HK-2 (cell line): ENCODE data around the gene SLC35G6.
"Not testable (repeated sequence)": the region's sequence is repeated elsewhere in the genome, so short reads cannot be mapped to it uniquely, and the experiment has no call there.

Experiments
- DNase-seq: peaks from one replicate; pipeline ENCODE4 v3.0.0-alpha.2; 2018; ENCODE audit not compliant: unreplicated experiment

SLC35G6 gene

DNA sequence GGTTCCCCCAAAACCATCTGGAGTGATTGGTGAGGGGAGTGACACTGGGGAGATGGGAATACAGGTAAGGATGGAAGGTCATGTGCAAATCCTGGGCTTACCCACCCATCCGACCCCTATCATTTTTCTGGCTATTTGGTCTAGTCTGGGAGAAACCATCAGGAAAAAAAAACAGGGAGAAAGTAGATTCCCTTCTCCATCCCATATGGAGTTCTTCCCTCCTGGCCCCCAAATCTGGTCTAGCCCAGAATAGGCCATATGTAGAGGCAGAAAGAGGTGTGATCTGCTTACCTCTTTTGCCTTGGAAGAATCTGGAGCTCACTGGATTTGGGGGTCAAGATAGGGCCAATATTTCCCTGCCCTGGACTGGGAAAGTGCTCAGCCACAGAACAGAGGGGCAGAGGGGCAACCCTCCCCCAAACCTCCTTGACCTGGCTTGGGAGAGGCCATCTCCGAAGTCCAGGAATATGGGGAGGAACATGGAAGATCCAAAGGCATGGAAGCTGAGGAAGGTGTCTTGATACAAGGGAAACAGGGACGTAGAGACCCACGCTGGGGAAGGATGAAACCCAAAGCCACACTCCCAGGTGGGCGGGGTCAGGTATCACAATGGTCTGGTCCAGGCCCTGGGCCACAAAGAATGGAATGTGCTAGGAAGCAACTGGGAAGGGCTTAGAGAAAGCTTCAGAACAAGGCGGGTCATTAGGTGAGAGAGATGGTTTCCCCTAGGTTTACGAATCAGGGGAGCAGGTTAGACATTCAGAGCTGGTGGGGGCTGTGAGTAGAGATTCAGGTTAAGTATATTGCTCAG, 20.2 kb upstream of the SLC35G6 start:
- DNase-seq: no peak

DNA sequence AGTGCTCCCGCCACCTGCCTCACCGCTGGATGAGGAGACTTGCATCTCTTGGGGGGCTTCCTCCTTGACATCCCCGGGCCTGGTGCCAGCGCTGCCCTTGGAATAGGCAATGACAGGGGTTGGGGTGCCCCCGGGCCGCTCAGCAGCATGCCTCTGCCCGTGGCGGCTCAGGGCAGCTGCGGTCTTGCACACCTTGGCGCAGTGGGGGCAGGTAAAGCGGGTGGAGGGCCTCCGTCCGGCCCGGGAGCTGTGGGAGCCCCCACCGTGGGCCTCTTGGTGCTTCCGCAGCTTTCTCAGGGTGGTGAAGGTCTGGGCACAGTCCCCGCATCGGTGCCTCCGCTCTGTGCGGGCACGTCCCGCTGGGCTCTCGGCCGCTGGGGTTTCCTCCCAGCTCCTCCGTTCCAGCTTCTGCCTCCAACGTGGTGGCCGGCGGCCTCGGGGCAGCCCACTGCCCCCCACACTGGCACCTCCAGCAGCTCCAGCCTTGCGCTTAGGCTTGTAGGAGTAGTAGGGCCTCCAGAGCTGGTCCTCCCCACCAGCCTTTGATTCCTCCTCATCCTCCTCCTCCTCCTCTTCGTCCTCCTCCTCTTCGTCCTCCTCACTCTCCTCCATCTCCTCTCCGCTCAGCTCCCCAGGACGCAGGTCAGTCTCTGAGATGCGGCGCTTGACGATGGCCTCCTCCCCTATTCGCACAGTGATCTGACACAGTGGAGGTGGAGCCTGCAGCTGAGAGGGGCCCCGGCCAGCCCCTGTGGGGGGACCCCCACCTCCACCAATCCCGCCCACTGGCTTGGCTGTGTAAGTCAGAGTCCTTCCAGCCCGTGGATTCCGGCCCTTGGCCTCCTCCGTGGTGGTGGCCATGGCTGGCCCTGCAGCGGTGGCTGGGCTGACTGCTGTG, 18.5 kb upstream of the SLC35G6 start:
- DNase-seq: no peak

DNA sequence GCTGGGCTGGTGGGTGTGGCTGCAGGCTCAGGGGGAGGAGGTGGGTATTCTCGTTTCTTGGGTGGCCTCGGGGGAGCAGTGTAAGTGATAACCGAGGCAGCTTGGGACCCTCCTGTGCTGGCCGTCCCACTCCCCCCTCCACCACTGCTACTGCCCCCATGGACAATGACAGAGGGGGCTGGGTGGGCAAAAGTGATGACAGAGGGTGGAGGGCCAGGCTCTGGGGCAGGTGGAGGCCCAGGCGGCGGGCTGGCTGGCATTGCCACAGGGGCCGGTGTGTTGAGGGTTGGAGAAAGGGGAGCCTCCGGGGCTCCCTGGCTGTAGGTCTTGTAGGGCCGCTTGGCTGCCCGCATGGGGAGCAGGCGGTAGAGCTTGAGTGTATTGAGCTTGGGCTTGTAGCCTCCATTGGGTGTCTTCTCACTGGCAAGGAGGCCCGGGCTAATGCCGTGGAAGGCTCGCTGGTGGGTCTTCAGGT, 17.8 kb upstream of the SLC35G6 start:
- DNase-seq: no peak

DNA sequence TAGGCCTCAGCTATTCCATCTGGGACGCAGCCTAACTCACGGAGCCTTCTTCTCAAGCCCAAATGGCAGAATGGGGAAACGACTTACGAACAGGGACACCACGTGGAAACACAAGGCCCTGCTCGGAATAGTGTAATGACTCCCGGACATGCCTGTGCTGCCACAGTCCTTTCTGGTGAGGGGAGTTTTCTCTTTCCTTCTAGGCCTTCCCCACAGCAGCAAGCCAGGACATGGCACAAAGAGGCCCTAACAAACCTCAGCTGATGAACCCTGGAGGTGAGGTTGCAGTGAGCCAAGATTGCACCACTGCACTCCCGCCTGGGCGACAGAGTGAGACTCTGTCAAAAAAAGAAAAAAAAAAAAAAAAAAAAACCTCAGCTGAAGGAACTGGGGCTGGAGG, 17.2 kb upstream of the SLC35G6 start:
- DNase-seq: no peak

DNA sequence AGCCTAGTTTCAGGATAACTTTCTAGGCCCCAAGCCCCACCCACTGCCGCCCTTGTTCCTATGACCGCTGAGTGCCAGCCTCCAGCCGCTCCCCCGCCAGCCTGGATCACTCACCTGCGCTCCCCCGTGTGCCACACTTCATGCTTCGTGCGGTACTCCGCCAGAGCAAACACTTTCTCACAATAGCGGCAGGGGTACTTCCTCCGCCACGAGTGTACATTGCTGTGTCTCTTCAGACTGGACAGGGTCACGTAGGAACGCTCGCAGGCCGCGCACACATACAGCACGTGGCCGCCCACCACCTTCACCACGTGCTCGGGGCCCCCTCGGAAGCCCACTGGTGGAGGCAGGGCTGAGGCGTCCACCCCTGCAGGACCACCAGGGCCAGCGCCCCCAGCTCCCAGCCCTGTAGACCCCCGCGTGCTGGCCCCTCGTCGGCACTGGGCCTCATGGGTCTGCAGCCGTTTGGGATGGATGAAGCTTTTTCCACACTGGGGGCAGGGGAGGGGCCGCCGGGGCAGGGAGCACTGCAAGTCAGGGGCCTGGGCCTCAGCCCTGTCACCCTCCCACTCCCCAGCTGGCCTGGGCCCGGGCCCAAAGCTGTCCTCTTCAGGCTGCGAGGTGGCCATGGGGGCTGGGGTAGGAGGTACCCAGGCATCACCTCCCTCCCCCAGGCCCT, 15.5 kb upstream of the SLC35G6 start:
- DNase-seq: no peak

DNA sequence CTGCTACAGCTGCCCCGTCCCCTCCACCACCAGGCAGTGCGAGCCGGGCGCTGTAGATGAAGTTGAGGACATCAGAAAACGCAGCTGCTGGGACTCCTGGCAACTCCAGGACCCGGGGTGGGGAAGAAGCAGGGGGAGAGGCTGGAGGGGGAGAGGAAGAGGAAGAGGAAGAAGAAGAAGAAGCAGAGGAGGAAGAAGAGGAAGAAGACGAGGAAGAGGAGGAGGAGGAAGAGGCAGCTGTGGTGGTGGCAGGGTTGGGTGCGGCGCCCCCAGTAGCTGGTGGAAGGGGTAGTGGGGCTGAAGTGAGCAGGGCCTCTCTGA, 15.0 kb upstream of the SLC35G6 start:
- no peak for DNase-seq

DNA sequence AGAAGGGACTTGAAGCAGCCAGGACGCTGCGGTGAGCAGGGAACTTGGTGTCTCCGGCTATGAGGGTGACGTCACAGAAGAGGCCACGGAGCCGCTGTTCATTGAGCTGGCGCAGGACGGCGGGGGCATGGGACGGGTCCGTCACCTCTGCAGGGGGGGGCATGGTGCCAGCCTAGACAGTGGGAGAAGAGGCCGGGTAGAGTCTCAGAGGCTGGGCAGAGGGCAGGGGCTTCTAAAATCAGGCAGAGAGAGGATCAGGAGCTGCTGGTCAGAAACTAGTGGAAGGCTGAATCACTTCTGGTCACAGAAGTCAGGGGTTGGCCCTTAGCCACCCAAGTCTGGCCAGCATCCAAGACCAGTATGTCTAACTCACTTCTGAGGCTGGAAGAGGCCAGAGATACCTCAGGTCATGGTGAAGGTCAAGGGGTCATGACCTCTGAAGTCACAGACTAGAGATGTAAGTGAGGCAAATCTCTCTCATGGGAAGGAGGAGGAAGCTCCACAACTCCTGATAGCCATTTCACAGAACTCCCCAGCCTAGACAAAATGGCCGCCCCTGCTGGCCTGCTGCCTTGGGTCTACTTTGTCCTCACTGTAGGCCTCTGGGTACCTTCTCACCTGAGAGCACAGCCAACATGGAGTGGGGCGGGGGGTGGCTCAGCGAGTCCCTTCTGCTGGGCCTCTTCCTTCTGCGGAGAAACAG, 14.5 kb upstream of the SLC35G6 start:
- peak; percentile 44 for DNase-seq

DNA sequence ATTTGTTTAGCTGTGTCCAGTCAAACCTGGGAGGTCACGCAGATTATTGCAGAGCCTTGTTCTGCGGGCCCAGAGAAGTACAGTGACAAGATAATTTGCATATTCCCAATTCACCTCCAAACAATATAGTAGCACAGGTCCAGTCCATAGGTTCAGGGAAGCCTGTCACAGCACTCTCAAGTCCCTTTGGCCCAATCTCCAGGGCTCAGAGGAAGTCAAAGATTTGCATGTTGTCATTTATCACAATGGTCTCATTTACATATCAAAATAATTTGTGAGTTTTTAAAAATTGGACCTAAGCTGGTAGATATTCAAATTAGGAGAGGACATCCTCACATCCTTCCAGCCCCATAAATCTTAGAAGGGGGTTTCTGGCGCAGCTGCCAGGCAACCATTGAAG, 13.7 kb upstream of the SLC35G6 start:
- no peak for DNase-seq

DNA sequence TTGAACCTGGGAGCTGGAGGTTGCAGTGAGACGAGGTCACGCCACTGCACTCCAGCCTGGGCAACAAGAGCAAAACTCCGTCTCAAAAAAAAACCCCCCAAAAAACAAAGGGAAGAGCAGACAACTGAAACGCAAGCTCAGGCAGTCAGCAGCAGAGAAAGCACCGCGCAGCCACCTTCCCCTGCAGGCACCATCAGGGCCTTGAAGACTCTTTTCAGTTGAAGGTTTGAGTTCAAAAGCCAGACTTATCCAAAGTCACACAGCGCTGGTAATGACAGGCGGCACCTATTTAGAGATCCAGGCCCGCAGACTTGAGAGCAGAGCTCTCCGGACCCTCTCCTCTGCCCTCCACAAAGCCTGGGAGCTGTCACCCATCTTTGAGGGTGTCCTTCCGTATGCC, 13.0 kb upstream of the SLC35G6 start:
- DNase-seq: no peak

DNA sequence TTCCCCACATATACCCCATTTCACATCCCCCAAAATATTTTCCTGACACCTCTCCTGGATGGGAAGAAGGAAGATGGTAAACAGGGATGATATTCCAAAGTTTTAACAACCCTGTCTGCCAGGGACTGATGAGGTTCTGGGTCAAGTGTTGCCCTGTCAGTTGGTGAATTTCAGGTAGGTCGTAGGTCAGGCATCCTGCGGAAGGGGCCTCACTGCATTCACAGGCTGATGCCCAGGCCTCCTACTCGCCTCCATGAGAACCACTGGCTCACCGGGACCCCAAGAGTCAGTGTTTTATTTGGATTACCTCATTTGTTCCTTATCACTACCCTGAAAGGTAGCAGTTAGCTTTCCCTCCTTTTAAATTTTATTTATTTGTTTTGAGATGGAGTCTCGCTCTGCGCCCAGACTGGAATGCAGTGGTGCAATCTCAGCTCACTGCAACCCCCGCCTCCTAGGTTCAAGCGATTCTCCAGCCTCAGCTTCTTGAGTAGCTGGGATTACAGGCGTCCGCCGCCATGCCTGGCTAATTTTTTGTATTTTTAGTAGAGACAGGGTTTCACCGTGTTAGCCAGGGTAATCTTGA, 12.3 kb upstream of the SLC35G6 start:
- no peak for DNase-seq

DNA sequence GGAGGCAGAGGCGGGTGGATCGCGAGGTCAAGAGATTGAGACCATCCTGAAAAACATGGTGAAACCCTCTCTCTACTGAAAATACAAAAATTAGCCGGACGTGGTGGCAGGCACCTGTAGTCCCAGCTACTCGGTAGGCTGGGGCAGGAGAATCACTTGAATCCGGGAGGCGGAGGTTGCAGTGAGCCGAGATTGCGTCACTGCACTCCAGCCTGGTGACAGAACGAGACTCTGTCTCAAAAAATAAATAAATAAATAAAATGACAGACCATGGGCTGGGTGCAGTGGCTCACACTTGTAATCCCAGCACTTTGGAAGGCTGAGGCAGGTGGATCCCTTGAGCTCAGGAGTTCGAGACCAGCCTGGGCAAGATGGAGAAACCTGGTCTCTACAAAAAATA, 11.4 kb upstream of the SLC35G6 start:
- DNase-seq: not testable (repeated sequence)

DNA sequence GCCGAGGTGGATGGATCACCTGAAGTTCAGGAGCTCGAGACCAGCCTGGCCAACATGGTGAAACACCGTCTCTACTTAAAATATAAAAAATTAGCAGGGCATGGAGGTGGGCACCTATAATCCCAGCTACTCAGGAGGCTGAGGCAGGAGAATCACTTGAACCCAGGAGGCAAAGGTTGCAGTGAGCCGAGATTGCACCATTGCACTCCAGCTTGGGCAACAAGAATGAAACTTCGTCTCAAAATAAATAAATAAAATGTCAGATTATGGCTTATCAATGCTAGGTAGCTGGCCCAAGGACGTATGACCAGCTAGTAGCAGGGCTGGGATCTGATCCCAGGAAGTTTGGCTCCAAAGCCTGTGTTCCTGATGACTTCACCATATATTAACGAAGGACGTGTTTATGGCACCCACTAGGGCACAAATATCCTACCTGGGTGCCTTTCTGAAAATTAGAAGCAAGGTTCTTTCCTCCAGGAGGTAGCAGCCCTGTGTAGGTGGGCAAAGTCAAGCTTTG, 10.7 kb upstream of the SLC35G6 start:
- DNase-seq: not testable (repeated sequence)

DNA sequence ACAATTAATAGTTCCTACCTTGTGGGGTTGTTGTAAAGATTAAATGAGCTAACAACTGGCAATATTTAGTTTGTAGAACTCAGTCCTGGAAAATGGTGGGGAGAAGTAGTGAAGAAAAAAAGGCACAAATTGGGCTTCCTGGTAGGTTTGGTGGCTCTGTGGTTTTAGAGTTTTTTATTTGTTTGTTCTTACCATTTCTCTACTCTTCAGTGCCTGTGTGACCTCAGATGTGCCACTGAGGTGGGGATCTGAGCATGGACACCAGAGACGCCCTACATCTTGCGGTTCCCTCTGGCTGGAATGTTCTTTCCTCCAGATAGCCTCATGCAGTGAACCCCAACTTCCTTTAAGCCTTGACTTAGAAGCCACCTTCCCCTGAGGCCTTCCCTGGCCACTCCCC, 9.5 kb upstream of the SLC35G6 start:
- DNase-seq: no peak

DNA sequence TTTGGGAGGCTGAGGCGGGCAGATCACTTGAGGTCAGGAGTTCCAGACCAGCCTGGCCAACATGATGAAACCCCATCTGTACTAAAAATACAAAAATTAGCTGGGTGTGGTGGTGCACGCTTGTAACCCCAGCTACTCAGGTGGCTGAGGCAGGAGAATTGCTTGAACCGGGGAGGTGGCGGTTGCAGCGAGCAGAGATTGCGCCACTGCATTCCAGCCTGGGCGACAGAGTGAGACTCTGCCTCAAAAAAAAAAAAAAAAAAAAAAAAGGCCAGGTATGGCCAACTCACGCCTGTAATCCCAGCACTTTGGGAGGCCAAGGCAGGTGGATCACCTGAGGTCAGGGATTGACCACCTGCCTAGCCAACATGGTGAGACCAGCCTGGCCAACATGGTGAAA, 6.5 kb upstream of the SLC35G6 start:
- not testable (repeated sequence) for DNase-seq

DNA sequence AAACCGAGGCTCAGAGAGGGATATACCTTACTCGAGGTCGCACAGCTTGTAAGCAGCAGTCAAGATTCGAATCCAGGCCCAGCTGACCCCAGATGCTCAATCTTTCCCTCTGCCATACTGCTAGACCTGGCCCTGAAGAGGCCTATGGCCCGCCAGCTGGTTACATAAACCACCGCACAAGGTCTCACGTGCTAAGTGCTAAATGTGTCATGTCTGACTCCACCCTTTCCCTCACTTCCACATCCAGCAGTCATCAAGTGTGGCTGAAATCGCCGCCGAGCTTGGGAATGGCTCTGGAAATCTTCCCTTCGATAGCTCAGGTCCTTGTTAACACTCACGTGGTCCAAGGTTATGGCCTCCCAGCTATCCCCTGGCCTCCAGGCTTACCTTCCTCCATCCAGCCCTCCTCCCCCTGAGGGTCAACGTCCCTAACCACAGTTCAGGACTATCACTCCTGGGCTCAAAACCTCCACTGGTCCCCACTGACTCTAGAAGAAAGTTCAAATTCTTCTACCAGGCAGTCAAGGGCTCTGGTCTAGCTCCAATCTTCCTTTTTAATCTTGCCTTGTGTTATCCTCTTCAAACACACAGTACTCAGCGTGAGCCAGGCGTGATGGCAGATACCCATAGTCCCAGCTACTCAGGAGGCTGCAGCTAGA, 5.4 kb upstream of the SLC35G6 start:
- DNase-seq: no peak

DNA sequence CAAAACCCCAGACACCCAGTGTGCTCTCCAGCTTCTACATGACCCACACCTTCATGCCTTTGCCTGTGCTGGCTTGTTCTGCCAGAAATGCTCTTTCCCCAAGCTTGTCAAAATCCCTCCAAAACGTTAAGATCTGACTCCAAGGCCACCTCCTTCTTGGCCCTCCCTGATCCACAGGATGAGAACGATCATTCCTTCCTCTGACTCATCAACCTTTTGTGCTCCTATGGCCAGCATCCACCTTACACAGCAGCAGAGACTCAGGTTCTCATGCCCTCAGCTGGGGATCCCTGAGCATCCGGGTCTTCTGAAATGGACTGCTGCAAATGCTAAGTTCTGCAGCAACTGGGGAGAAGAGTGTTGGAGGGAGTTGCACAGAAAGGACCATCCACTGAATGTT, 4.8 kb upstream of the SLC35G6 start:
- no peak for DNase-seq

DNA sequence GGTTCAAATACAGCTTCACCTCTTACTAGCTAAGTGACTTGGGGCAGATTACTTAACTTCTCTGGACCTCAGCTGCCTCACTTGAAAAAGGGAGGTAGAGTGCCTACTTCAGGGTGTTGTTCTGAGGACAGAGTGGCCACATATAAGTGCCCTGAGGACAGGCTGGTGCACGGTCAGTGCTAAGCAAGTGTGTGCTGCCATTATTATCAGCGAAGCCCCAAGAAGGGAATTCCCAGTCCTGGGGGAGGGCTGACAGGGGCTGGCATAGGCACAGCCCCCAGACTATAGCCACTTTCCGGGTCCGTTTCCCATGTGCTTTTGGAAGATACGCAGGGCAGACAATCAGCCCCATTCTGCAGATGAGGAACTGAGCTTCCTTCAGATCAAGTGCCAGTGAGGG, 4.3 kb upstream of the SLC35G6 start:
- DNase-seq: no peak

DNA sequence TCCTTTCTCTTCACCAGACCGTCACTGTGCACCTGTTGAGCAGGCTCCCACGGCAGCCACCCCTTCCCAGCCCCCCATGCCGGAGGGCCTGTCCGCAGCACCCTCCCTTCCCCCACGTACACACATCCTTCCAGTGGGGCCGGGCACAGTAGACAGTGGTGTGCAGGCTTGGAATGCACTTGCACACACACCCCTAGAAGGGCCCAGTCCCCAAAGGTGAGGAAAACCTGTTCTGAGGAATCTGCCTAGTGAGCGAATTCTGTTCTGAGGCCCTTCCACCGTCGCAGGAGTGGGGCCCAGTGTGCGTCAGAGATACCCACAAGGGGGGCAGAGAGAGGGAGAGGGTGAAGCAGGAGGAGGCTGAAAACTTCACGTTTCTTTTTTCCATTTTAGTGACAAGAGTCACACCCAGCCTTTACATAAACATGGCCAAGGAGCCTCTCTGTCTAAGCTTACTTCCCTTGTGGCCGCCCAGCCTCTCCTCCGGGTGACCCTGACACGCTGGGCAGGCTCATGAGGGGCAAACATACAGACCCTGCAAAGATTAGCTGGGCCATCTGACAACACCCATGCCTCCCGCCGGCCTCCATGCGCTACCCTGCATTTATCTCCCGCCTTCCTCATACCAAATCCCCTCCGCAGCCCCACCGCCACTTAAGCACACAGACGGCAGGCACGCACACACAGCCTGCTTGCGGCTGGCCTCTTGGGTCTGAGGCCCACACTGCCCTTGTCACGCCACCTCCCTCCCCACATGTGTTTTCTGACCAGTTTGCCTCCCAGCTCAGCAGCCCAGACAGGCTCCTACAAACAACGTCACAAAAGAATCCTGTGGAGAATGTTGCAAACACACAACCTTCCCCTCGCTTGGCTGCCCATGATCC, 3.6 kb upstream of the SLC35G6 start:
- DNase-seq: no peak
